Left ventricle myocardium inferior (tissue), 1 donor: ENCODE measurements around the gene EIF2S2. TPM values are rescaled to one million over a fixed set of nuclear protein-coding genes. Genes with fewer than 3 reads are reported as not detected.

Experiments used
- DNase-seq: peaks from one replicate; pipeline ENCODE4 v3.0.0-alpha.2; 2020
- H3K27ac ChIP-seq: fragments of 200-600 bp; replicated peaks from 2 replicates; pipeline ENCODE4 v1.8.0; 2021
- H3K27me3 ChIP-seq: fragments of 200-600 bp; 2 replicates; pipeline ENCODE4 v1.8.0; 2021; ENCODE audit warnings: low read depth
- H3K36me3 ChIP-seq: fragments of 200-600 bp; 2 replicates; pipeline ENCODE4 v1.8.0; 2021
- H3K4me1 ChIP-seq: fragments of 200-600 bp; 2 replicates; pipeline ENCODE4 v1.8.0; 2021
- H3K4me3 ChIP-seq: fragments of 200-600 bp; 2 replicates; pipeline ENCODE4 v1.8.0; 2021; ENCODE audit warnings: mild to moderate bottlenecking, moderate library complexity
- H3K9me3 ChIP-seq: fragments of 200-600 bp; replicated peaks from 2 replicates; pipeline ENCODE4 v1.8.0; 2021
- intact Hi-C: fragments of 100-400 bp; cut with micrococcal nuclease; formaldehyde crosslinking; loops from one replicate; pipeline ENCODE4 v1.11.0; 2022
- total RNA-seq: library from RNA; stranded (reverse); fragmentation: NEBNext Ultra II Directional; extraction: Animal tissue kit (Norgen Biotek cat#: 25700); gene quantifications from one replicate; pipeline ENCODE4 v1.2.1, GENCODE V29; 2021
- TF ChIP-seq, protein P1 (sequence below): fragments of 200-600 bp; IDR thresholded peaks from 2 replicates; pipeline ENCODE4 v1.8.0; 2021; ENCODE audit warnings: antibody characterized with exemption, mild to moderate bottlenecking, borderline replicate concordance
- donor health status: DM: no; HTN: yes; CAD: no; lungs with severe emphysema.

EIF2S2 gene
- total RNA-seq, 1 donor from 2014 or later, result 41.0 TPM

DNA sequence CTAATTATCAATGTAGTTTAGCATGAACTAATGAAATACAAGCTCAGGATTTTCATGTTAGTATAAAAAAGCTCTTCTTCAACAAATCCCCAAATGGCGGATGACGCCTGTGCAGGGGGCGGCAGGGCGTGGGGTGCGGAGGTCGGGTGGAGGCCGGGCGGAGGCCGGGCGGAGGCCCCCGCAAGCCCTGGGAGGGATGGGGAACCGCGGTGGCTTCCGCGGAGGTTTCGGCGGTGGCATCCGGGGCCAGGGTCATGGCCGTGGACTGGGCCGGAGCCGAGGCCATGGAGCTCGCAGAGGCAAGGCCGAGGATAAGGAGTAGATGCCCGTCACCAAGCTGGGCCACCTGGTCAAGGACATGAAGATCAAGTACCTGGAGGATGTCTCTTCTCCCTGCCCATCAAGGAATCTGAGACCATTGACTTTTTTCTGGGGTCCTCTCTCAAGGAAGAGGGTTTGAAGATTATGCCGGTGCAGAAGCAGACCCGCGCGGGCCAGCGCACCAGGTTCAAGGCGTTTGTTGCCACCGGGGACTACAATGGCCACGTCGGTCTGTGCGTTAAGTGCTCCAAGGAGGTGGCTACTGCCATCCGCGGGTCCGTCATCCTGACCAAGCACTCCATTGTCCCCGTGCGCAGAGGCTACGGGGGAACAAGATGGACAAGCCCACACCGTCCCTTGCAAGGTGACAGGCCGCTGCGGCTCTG, 10.4 kb upstream of the EIF2S2 start:
- no peak for DNase-seq
- H3K27me3 ChIP-seq, result peaks cover 7% of the 10 kb centered on the region
- H3K9me3 ChIP-seq, result no peaks in the 10 kb centered on the region
- H3K4me1 ChIP-seq, result no peaks in the 10 kb centered on the region
- no peak overlapping the region for H3K4me3 ChIP-seq
- intact Hi-C loops, result no loop called here
- H3K27ac ChIP-seq, result no peak overlapping the region
- TF ChIP-seq, protein P1, sequence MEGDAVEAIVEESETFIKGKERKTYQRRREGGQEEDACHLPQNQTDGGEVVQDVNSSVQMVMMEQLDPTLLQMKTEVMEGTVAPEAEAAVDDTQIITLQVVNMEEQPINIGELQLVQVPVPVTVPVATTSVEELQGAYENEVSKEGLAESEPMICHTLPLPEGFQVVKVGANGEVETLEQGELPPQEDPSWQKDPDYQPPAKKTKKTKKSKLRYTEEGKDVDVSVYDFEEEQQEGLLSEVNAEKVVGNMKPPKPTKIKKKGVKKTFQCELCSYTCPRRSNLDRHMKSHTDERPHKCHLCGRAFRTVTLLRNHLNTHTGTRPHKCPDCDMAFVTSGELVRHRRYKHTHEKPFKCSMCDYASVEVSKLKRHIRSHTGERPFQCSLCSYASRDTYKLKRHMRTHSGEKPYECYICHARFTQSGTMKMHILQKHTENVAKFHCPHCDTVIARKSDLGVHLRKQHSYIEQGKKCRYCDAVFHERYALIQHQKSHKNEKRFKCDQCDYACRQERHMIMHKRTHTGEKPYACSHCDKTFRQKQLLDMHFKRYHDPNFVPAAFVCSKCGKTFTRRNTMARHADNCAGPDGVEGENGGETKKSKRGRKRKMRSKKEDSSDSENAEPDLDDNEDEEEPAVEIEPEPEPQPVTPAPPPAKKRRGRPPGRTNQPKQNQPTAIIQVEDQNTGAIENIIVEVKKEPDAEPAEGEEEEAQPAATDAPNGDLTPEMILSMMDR, result no peak
- H3K36me3 ChIP-seq, result no peaks in the 10 kb centered on the region

DNA sequence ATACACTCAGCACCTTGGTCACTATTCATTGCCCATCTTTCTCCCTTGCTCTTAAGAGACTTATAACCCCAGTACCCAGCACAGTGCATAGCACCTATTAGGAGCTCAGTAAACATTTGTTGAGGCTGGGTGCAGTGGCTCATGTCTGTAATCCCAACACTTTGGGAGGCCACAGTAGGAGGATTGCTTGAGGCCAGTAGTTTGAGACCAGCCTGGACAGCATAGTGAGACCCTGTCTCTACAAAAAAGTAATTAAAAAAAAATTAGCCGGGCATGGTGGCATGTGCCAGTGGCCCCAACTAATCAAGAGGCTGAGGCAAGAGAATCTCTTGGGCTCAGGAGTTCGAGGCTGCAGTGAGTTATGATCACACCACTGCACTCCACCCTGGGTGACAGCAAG, 8.2 kb upstream of the EIF2S2 start:
- no peaks in the 10 kb centered on the region for H3K4me1 ChIP-seq
- intact Hi-C loops, result no loop called here
- no peak overlapping the region for H3K27ac ChIP-seq
- H3K27me3 ChIP-seq, result no peaks in the 10 kb centered on the region
- DNase-seq, result no peak
- H3K36me3 ChIP-seq, result no peaks in the 10 kb centered on the region
- no peaks in the 10 kb centered on the region for H3K9me3 ChIP-seq
- no peak overlapping the region for H3K4me3 ChIP-seq
- TF ChIP-seq, protein P1, result no peak

DNA sequence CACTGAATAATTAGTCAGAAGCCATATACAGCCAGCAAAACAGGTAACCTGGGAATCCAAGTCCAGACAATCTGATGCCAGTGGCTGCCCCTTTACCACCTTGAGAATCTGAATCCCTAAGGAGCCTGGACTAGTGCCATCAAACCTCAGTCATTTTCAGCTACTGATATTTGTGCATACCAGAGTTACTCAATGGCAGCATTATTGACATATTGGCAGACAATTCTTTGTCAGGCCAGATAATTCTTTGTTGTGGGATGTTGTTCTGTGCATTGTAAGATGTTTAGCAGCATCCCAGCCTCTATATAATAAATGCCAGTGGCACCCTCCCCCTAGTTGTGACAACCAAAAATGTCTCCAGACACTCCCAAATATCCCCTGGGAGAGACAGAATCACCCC, 3.2 kb upstream of the EIF2S2 start:
- Histone ChIP-seq H3K36me3 (no peaks in the 10 kb centered on the region), H3K9me3 (no peaks in the 10 kb centered on the region), H3K27me3 (no peaks in the 10 kb centered on the region), H3K4me1 (peaks cover 27% of the 10 kb centered on the region), H3K27ac (no peak overlapping the region), H3K4me3 (no peak overlapping the region)
- DNase-seq, result no peak
- intact Hi-C loops, result no loop called here
- TF ChIP-seq, protein P1, result no peak

DNA sequence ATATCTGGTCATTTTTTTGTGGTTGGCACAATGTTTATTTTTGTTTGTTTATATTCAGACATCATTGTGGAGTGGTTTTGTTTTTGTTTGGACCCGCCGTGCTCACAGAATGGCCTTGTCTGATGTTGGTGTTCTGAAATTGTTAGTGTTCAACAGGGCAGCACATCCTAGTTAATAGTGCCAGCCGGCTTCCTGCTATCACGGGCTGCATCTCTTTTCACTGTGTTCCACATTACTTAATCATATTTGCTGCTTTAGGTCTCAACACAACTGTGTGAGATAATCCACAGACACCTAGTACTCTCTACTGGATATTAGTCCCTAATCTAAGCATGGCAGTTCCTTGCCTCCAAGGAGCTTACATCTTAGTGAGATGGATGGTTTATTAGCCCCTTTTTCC, 2.8 kb upstream of the EIF2S2 start:
- TF ChIP-seq, protein P1, result no peak

DNA sequence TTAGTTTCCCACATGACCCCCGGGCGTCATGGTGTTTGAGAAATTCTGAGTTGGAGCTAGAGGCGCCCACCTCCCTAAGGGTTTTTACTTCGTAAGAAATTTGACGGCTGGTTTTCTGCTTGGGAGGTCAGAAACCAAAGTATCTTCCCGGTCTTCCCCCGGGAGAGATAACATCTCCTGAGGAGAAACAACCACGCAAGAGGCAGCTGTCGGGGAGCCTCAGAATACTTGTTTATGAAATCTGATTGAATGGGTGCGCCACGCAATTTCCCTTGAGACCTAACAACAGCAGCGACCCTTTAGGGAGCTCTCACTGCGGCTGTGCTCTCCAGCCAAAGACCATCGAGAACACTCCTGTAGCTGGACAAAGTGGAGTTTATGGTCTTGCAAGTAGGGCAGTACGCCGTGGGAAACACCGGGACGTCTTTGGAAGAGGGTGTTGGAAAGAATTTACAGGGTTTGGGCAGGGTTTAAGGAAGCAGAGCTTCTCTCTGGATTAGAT, 608 bp upstream of the EIF2S2 start:
- peaks cover 10% of the 10 kb centered on the region for H3K36me3 ChIP-seq
- no peaks in the 10 kb centered on the region for H3K27me3 ChIP-seq
- no peaks in the 10 kb centered on the region for H3K9me3 ChIP-seq
- peak overlapping the region; percentile 99 for H3K4me3 ChIP-seq
- H3K27ac ChIP-seq, result peak overlapping the region; percentile 98
- DNase-seq, result no peak
- TF ChIP-seq, protein P1, result no peak
- intact Hi-C loops, result no loop called here
- H3K4me1 ChIP-seq, result peaks cover 53% of the 10 kb centered on the region

More for the DNA sequence above, 2.8 kb upstream of the EIF2S2 start:
- intact Hi-C loops, result no loop called here
- H3K27me3 ChIP-seq, result no peaks in the 10 kb centered on the region
- H3K27ac ChIP-seq, result no peak overlapping the region
- peaks cover 31% of the 10 kb centered on the region for H3K4me1 ChIP-seq
- H3K4me3 ChIP-seq, result no peak overlapping the region
- no peak for DNase-seq
- peaks cover under 1% of the 10 kb centered on the region for H3K36me3 ChIP-seq
- H3K9me3 ChIP-seq, result no peaks in the 10 kb centered on the region
